H1 (cell line): ENCODE measurements around the gene MCC. TPM values are rescaled to one million over a fixed set of nuclear protein-coding genes. Genes with fewer than 3 reads are reported as not detected.

Experiments used
- CHD2 ChIP-seq: IDR thresholded peaks from 2 replicates; pipeline ENCODE4 v1.6.1; 2012; ENCODE audit warnings: low read length, improper control_type of control experiment
- EZH2 ChIP-seq: fragments of 200-600 bp; sonication (generic); IDR thresholded peaks from 2 replicates; pipeline ENCODE4 v1.7.1; 2012; ENCODE audit warnings: low read depth, mild to moderate bottlenecking, moderate library complexity, low read length, inconsistent platforms; ENCODE audit not compliant: severe bottlenecking
- JUN ChIP-seq: IDR thresholded peaks from 2 replicates; pipeline ENCODE4 v1.6.1; 2011; ENCODE audit warnings: low read depth, mild to moderate bottlenecking, improper control_type of control experiment, low read length
- POLR2AphosphoS5 ChIP-seq: IDR thresholded peaks from 2 replicates; pipeline ENCODE4 v1.6.1; 2011; ENCODE audit warnings: low read depth, low read length
- SIRT6 ChIP-seq: IDR thresholded peaks from one replicate; pipeline ENCODE4 v1.7.1; 2012; ENCODE audit warnings: low read length, inconsistent platforms
- TAF7 ChIP-seq: optimal IDR thresholded peaks from 2 replicates; pipeline ENCODE3; 2011; ENCODE audit warnings: low read depth, mild to moderate bottlenecking, inconsistent platforms, low read length, moderate library complexity, borderline replicate concordance
- TCF12 ChIP-seq: IDR thresholded peaks from 2 replicates; pipeline ENCODE4 v1.6.1; 2011; ENCODE audit warnings: low read depth, mild to moderate bottlenecking, low read length
- polyA plus RNA-seq, 7 experiments: library from polyadenylated mRNA; depleted of rRNA in 3 of 7; stranded (reverse) in 5 of 7; unstranded in 2 of 7; fragments of >200 nt in 5 of 7; fragments of 200-250 nt in 2 of 7; gene quantifications; 1 replicate in 5 of 7; 2 replicates in 1 of 7; 4 replicates in 1 of 7; pipeline versions ENCODE4 v1.2.1 to v1.2.3, GENCODE V29; 2011 to 2013; ENCODE audit warnings: missing spikeins in 2 of 7, mixed read lengths in 2 of 7
- total RNA-seq: library from RNA; stranded (reverse); fragmentation: NEBNext Ultra II Directional; extraction: Animal tissue kit (Norgen Biotek cat#: 25700); gene quantifications from 2 replicates; pipeline ENCODE4 v1.2.1, GENCODE V29; 2021

Gene MCC
- total and polyA plus RNA-seq, 2 of the 8 experiments (the other 6 are each of a cell fraction or from before 2014, with no cell fraction given) = 2.6 to 18.3 TPM

DNA sequence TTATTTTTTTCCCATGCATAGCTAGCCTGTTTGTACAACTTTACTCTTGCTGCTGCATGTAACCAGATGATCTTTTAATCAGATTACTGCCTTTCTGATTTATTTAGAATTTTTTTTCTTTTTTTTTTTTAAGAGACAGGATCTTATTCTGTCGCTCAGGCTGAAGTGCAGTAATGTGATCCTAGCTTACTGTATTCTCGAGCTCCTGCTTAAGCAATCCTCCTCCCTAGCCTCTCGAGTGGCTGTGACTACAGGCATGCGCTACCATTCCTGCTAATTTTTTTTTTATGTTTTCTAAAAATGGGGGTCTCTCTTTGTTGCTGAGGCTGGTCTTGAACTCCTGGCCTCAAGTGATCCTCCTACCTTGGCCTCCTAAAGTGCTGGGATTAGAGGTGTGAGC, 502.0 kb downstream of the MCC start (continued):
- TF ChIP-seq TCF12 = no peak
- no peak for TF ChIP-seq TAF7
- TF ChIP-seq CHD2 = no peak
- no peak for TF ChIP-seq SIRT6
- TF ChIP-seq JUN = no peak
- TF ChIP-seq EZH2 = no peak
- no peak for TF ChIP-seq POLR2AphosphoS5
- TF ChIP-seq, all 59 proteins: peak for 0
